ENCODE results near the gene AEBP2.

DNA sequence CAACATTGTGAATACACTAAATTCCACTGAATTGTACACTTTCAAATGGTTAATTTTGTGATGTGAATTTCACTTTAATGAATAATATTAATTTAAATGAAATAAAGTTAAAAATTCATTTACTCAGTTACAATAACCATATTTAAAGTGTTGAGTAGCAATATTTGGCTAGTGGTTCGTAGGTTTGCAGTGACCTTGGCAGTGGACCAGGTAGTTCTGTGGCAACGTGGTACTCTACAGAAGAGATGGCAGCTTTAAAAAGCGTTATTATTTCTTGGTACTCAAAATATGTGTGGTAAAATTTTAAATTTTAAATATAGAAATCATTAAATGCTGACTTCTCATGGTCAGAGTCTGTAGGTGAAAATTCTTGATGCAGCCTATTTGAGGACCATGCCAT, 51.6 kb downstream of the AEBP2 start:
- TF ChIP-seq TAF1 (IDR thresholded peaks at IDR 0.05; ENCODE audit: borderline replicate concordance, insufficient read depth, low read length): no peak
- no peak for TF ChIP-seq SIN3A (IDR thresholded peaks at IDR 0.05; ENCODE audit: borderline replicate concordance, insufficient read depth, low read length)
